ENCODE results near the gene MIPOL1.

The MIPOL1 gene

DNA sequence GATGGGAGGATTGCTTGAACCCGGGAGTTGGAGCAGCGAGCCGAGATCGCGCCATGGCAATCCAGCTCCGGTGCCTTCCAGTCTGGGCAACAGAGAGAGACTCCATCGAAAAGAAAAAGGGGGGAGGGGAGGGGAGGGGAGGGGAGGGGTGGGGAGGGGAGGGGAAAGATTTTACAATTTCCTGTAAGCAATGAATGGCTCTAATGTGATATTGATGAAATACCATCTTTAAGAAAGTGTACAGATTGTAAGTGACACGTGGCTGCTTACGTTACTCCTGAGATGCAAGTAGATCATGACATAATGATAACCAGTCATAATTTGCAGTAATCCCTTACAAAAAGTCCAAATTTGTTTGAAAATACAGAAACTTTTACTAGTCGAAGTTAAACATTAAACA, 26.7 kb upstream of the MIPOL1 start:
- H3K27ac ChIP-seq (ENCODE audit: extremely low read depth, low read depth, low read length) = no peak overlapping the region
- no peaks in the 10 kb centered on the region for H3K36me3 ChIP-seq (ENCODE audit: control insufficient read depth in 2 of 2, insufficient read depth in 1 of 2, low read length in 2 of 2)
- ChIA-PET POLR2A (interaction anchor here (0.6 to 1.6 kb wide), 3 partner anchors 15 to 28 kb away, joined by 3 to 10 read pairs (median 4); partner anchors contain the start of gene MIPOL1), CTCF (interaction anchor here (0.6 to 0.9 kb wide), 3 partner anchors 21 to 102 kb away, joined by 3 to 4 read pairs (median 3); no protein-coding TSS in a partner anchor)
- TF ChIP-seq, protein P1, sequence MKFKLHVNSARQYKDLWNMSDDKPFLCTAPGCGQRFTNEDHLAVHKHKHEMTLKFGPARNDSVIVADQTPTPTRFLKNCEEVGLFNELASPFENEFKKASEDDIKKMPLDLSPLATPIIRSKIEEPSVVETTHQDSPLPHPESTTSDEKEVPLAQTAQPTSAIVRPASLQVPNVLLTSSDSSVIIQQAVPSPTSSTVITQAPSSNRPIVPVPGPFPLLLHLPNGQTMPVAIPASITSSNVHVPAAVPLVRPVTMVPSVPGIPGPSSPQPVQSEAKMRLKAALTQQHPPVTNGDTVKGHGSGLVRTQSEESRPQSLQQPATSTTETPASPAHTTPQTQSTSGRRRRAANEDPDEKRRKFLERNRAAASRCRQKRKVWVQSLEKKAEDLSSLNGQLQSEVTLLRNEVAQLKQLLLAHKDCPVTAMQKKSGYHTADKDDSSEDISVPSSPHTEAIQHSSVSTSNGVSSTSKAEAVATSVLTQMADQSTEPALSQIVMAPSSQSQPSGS (tag by site-specific recombination; IDR thresholded peaks at IDR 0.05; ENCODE audit: low read depth) = 0 out of 2 replicates have a peak, but pooled peaks have one; percentile 31
- no peak for TF ChIP-seq GLI2 (tag by site-specific recombination; IDR thresholded peaks at IDR 0.05; ENCODE audit: borderline replicate concordance, low read depth)
- H3K9me3 ChIP-seq (ENCODE audit: control insufficient read depth, insufficient read depth, low read depth, low read length) = no peaks in the 10 kb centered on the region
- H3K4me3 ChIP-seq (ENCODE audit: low read depth, low read length) = no peak overlapping the region
- H3K4me1 ChIP-seq (ENCODE audit: control insufficient read depth, insufficient read depth, low read length) = no peaks in the 10 kb centered on the region; the same call in 1 of the 2 replicates

- CTCF ChIA-PET = interaction anchor here (0.7 to 1.1 kb wide), 3 partner anchors 22 to 63 kb away, joined by 3 to 4 read pairs (median 4); no protein-coding TSS in a partner anchor
- 0 out of 2 replicates have a peak, but pooled peaks have one; percentile 36 for TF ChIP-seq KLF10 (tag by site-specific recombination; IDR thresholded peaks at IDR 0.05)
- TF ChIP-seq ZNF645 (tag by site-specific recombination; IDR thresholded peaks at IDR 0.05) = no peak
- TF ChIP-seq ZBTB21 (tag by site-specific recombination; IDR thresholded peaks at IDR 0.05) = no peak
- no peak for TF ChIP-seq ZNF48 (tag by site-specific recombination; IDR thresholded peaks at IDR 0.05)
- no peak for TF ChIP-seq ZNF544 (tag by site-specific recombination; IDR thresholded peaks at IDR 0.05)
- TF ChIP-seq ZNF174 (tag by site-specific recombination; IDR thresholded peaks at IDR 0.05) = no peak
- TF ChIP-seq ZNF335 (tag by site-specific recombination; conservative IDR thresholded peaks at IDR 0.05) = peak; percentile 63
- TF ChIP-seq ZNF416 (tag by site-specific recombination; IDR thresholded peaks at IDR 0.05) = no peak
- H3K36me3 ChIP-seq (ENCODE audit: control insufficient read depth in 2 of 2, insufficient read depth in 1 of 2, low read length in 2 of 2) = no peaks in the 10 kb centered on the region
- no peaks in the 10 kb centered on the region; the same call in 1 of the 2 replicates for H3K4me1 ChIP-seq (ENCODE audit: control insufficient read depth, insufficient read depth, low read length)
- H3K9me3 ChIP-seq (ENCODE audit: control insufficient read depth, insufficient read depth, low read depth, low read length) = no peaks in the 10 kb centered on the region
- peak overlapping the region; percentile 94 for H3K27ac ChIP-seq (ENCODE audit: extremely low read depth, low read depth, low read length)
- POLR2A ChIA-PET = interaction anchor here (0.6 to 1.6 kb wide), 3 partner anchors 15 to 29 kb away, joined by 3 to 10 read pairs (median 4); partner anchors contain the start of gene MIPOL1
- peak overlapping the region; percentile 75 for H3K4me3 ChIP-seq (ENCODE audit: low read depth, low read length)
These were observed 26.1 kb upstream of the MIPOL1 start for GRCh38 chr14:37171678-37172023.

- Histone ChIP-seq H3K4me1 (ENCODE audit: control insufficient read depth, insufficient read depth, low read length) (no peaks in the 10 kb centered on the region; the same call in 1 of the 2 replicates), H3K36me3 (ENCODE audit: control insufficient read depth in 2 of 2, insufficient read depth in 1 of 2, low read length in 2 of 2) (no peaks in the 10 kb centered on the region), H3K27ac (ENCODE audit: extremely low read depth, low read depth, low read length) (peak within 1 kb of the TSS; percentile 94), H3K9me3 (ENCODE audit: control insufficient read depth, insufficient read depth, low read depth, low read length) (no peaks in the 10 kb centered on the region), H3K4me3 (ENCODE audit: low read depth, low read length) (peak within 1 kb of the TSS; percentile 75)
- ChIA-PET CTCF (interaction anchor here (0.6 to 1.1 kb wide), 2 partner anchors 16 to 61 kb away, joined by 3 to 4 read pairs; no protein-coding TSS in a partner anchor), POLR2A (interaction anchor here (0.8 to 1.6 kb wide), 4 partner anchors 9 to 58 kb away, joined by 3 to 10 read pairs (median 3); partner anchors contain the start of gene MIPOL1)
- TF ChIP-seq SP3 (tag by site-specific recombination; IDR thresholded peaks at IDR 0.05) (no peak; the same call in 1 of the 2 replicates), ZNF112 (tag by site-specific recombination; IDR thresholded peaks at IDR 0.05) (no peak), ZNF416 (tag by site-specific recombination; IDR thresholded peaks at IDR 0.05) (no peak), ZNF830 (tag by site-specific recombination; IDR thresholded peaks at IDR 0.05; ENCODE audit: low read depth) (no peak), ZNF354C (tag by site-specific recombination; IDR thresholded peaks at IDR 0.05; ENCODE audit: borderline replicate concordance, low read depth) (no peak), SP2 (tag by site-specific recombination; IDR thresholded peaks at IDR 0.05) (no peak), ZSCAN18 (tag by site-specific recombination; IDR thresholded peaks at IDR 0.05) (no peak), ZNF155 (tag by site-specific recombination; IDR thresholded peaks at IDR 0.05) (no peak), ZNF366 (tag by site-specific recombination; conservative IDR thresholded peaks at IDR 0.05) (no peak)
- TF ChIP-seq, protein P2, sequence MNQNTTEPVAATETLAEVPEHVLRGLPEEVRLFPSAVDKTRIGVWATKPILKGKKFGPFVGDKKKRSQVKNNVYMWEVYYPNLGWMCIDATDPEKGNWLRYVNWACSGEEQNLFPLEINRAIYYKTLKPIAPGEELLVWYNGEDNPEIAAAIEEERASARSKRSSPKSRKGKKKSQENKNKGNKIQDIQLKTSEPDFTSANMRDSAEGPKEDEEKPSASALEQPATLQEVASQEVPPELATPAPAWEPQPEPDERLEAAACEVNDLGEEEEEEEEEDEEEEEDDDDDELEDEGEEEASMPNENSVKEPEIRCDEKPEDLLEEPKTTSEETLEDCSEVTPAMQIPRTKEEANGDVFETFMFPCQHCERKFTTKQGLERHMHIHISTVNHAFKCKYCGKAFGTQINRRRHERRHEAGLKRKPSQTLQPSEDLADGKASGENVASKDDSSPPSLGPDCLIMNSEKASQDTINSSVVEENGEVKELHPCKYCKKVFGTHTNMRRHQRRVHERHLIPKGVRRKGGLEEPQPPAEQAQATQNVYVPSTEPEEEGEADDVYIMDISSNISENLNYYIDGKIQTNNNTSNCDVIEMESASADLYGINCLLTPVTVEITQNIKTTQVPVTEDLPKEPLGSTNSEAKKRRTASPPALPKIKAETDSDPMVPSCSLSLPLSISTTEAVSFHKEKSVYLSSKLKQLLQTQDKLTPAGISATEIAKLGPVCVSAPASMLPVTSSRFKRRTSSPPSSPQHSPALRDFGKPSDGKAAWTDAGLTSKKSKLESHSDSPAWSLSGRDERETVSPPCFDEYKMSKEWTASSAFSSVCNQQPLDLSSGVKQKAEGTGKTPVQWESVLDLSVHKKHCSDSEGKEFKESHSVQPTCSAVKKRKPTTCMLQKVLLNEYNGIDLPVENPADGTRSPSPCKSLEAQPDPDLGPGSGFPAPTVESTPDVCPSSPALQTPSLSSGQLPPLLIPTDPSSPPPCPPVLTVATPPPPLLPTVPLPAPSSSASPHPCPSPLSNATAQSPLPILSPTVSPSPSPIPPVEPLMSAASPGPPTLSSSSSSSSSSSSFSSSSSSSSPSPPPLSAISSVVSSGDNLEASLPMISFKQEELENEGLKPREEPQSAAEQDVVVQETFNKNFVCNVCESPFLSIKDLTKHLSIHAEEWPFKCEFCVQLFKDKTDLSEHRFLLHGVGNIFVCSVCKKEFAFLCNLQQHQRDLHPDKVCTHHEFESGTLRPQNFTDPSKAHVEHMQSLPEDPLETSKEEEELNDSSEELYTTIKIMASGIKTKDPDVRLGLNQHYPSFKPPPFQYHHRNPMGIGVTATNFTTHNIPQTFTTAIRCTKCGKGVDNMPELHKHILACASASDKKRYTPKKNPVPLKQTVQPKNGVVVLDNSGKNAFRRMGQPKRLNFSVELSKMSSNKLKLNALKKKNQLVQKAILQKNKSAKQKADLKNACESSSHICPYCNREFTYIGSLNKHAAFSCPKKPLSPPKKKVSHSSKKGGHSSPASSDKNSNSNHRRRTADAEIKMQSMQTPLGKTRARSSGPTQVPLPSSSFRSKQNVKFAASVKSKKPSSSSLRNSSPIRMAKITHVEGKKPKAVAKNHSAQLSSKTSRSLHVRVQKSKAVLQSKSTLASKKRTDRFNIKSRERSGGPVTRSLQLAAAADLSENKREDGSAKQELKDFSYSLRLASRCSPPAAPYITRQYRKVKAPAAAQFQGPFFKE (tag by site-specific recombination; IDR thresholded peaks at IDR 0.05; ENCODE audit: borderline replicate concordance) = no peak
These were observed 25.5 kb upstream of the MIPOL1 start, which contains the start of gene SLC25A21 for GRCh38 chr14:37172024-37172869. TSS of gene SLC25A21 (minus strand) at chr14:37172606.
